Stomach (tissue), 4 donors: ENCODE results near the gene ESCO1.

Experiments used
- EP300 ChIP-seq: sonication (generic); formaldehyde crosslinking; IDR thresholded peaks from one replicate; pipeline ENCODE4 v1.6.1; 2017; ENCODE audit warnings: antibody characterized with exemption
- POLR2A ChIP-seq, 4 donors: fragments of 450-650 bp; IDR thresholded peaks; one replicate each; pipeline ENCODE4 v1.6.1; 2016; ENCODE audit warnings: antibody characterized with exemption in 4 of 4, control low read depth in 2 of 4, mild to moderate bottlenecking in 1 of 4, moderate library complexity in 1 of 4
- TF ChIP-seq, protein P1 (sequence below), 7 experiments: fragments of 450-650 bp in 4 of 7; fragments of 200-600 bp in 3 of 7; sonication (generic) in 3 of 7; IDR thresholded peaks; one replicate each; pipeline ENCODE4 v1.5.1; 2016 to 2019; ENCODE audit warnings: antibody characterized with exemption in 7 of 7, control low read depth in 2 of 7, mild to moderate bottlenecking in 1 of 7

DNA sequence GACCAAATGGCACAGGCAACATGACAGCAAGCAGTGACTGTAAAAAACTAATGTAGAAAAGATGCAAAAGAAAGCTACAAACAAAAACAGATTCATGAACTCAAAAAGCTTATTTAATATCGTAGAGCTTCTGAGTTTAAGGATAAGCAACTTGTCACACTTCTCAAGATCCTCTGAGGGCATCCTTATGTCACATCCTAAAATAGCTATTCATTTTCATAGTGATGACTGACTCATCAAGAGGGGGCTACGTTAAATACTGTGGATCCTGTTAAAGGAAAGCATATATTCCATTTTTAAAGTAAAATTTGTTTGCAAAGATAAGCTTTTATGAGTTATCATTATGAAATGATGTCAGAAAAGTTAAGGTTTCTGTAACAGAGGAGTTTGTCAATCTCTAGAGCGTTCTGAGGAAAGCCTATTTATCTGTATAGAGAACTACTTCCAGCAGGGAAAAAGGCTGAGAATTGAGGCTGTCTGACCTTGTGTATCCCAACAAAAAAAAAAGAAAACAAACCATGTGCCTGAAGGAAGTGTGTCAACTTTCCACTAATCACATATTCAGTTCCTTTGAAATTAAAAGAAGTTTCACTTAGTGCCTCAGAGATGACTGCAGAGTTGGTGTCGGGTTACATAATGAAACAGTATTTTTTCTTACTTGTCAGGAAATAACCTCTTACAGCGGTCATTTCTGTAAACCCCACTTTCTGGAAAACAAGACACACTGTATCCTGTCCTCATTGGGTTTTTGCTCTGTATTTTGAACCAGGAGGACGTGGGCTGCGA is 115.5 kb downstream of the ESCO1 start:
- TF ChIP-seq, protein P1, sequence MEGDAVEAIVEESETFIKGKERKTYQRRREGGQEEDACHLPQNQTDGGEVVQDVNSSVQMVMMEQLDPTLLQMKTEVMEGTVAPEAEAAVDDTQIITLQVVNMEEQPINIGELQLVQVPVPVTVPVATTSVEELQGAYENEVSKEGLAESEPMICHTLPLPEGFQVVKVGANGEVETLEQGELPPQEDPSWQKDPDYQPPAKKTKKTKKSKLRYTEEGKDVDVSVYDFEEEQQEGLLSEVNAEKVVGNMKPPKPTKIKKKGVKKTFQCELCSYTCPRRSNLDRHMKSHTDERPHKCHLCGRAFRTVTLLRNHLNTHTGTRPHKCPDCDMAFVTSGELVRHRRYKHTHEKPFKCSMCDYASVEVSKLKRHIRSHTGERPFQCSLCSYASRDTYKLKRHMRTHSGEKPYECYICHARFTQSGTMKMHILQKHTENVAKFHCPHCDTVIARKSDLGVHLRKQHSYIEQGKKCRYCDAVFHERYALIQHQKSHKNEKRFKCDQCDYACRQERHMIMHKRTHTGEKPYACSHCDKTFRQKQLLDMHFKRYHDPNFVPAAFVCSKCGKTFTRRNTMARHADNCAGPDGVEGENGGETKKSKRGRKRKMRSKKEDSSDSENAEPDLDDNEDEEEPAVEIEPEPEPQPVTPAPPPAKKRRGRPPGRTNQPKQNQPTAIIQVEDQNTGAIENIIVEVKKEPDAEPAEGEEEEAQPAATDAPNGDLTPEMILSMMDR (IDR thresholded peaks at IDR 0.05): no peak
- no peak for TF ChIP-seq EP300
- TF ChIP-seq POLR2A (IDR thresholded peaks at IDR 0.05): no peak
